Measurements from ENCODE around the gene PIH1D1. TPM values are rescaled to one million over a fixed set of nuclear protein-coding genes. Genes with fewer than 3 reads are reported as not detected.

Gene PIH1D1
- total RNA-seq, 1 experiment from 2014 or later: 153 TPM

DNA sequence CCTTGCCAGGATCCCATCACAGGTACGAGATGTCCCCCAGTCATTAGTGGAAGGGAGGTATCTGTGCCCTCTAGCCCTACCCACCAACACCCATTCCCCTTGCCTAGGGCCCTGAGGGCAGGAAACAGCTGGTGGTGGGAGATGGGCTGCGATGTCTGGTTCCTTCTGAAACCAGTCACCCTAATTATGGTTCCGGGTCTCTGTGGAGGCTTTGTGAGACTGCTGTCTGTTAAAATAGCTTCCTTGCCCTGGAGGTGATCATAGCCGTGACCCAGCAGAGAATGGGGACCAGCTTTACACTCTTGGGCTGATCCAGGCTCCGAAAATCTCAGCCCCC is 6.9 kb upstream of the PIH1D1 start (continued):
- TF ChIP-seq, protein P1, sequence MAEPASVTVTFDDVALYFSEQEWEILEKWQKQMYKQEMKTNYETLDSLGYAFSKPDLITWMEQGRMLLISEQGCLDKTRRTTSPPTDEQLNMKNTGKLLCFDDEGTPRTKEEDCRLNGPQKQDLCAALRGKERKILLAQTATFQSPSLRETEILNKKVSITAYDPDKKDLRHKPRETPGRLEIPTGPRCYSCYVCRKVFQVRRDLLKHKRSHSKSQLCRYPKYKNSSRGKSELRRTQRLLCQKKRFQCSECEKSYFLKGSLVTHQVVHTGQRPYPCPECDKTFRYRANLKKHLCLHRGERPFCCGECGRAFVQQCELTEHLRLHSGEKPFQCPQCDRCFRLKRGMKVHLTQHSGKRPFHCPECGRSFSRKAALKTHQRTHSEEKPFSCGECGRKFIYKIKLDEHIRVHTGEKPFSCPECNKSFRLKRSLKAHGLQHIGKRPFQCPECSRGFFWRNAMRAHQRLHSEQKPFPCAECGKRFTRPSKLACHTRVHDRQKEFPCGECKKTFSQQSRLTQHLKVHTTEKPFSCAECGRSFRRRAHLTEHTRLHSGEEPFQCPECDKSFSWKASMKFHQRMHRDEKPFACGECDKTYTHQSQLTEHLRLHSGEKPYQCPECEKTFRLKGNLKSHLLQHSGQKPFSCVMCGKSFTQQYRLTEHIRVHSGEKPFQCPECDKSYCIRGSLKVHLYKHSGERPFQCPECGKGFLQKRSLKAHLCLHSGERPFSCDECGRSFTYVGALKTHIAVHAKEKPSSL (CRISPR knock-in tag; conservative IDR thresholded peaks at IDR 0.05): no peak
- TF ChIP-seq, protein P2, sequence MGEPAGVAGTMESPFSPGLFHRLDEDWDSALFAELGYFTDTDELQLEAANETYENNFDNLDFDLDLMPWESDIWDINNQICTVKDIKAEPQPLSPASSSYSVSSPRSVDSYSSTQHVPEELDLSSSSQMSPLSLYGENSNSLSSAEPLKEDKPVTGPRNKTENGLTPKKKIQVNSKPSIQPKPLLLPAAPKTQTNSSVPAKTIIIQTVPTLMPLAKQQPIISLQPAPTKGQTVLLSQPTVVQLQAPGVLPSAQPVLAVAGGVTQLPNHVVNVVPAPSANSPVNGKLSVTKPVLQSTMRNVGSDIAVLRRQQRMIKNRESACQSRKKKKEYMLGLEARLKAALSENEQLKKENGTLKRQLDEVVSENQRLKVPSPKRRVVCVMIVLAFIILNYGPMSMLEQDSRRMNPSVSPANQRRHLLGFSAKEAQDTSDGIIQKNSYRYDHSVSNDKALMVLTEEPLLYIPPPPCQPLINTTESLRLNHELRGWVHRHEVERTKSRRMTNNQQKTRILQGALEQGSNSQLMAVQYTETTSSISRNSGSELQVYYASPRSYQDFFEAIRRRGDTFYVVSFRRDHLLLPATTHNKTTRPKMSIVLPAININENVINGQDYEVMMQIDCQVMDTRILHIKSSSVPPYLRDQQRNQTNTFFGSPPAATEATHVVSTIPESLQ (CRISPR knock-in tag; IDR thresholded peaks at IDR 0.05): no peak
- no peak for TF ChIP-seq MYBL2 (CRISPR knock-in tag; IDR thresholded peaks at IDR 0.05)
- no peak for TF ChIP-seq TEAD1 (CRISPR knock-in tag; IDR thresholded peaks at IDR 0.05)
- TF ChIP-seq CREM (CRISPR knock-in tag; IDR thresholded peaks at IDR 0.05): no peak
- TF ChIP-seq, protein P3, sequence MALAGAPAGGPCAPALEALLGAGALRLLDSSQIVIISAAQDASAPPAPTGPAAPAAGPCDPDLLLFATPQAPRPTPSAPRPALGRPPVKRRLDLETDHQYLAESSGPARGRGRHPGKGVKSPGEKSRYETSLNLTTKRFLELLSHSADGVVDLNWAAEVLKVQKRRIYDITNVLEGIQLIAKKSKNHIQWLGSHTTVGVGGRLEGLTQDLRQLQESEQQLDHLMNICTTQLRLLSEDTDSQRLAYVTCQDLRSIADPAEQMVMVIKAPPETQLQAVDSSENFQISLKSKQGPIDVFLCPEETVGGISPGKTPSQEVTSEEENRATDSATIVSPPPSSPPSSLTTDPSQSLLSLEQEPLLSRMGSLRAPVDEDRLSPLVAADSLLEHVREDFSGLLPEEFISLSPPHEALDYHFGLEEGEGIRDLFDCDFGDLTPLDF (CRISPR knock-in tag; IDR thresholded peaks at IDR 0.05): no peak
- TF ChIP-seq NFATC4 (CRISPR knock-in tag; IDR thresholded peaks at IDR 0.05): no peak
- no peak for TF ChIP-seq KAT7 (CRISPR knock-in tag; IDR thresholded peaks at IDR 0.05; ENCODE audit: borderline replicate concordance)

DNA sequence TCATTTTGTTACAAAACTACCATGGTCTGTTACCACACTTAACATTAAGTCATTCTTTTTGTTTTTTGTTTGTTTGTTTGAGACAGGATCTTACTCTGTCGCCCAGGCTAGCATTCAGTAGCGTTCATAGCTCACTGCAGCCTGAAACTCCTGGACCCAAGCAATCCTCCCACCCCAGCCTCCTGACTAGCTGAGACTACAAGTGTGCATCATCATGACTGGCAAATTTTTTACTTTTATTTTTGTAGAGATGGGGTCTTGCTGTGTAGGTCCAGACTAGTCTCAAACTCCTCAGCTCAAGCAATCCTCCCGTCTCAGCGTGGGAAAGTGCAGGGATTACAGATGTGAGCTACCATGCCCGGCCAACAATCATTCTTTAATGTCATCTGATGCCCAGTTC is 4.7 kb upstream of the PIH1D1 start:
- Mint-ChIP-seq H3K27ac (no peak overlapping the region), H3K9me3 (no peaks in the 10 kb centered on the region), H3K36me3 (peaks cover 22% of the 10 kb centered on the region), H3K4me1 (peaks cover 9% of the 10 kb centered on the region), H3K4me3 (no peak overlapping the region), H3K27me3 (ENCODE audit: low read depth) (no peaks in the 10 kb centered on the region)
- DNase-seq (ENCODE audit: low spot score) (no peak), ATAC-seq (no peak)
- POLR2A ChIA-PET: no interaction called here
- TF ChIP-seq FOXK1 (CRISPR knock-in tag; IDR thresholded peaks at IDR 0.05) (no peak), ELF4 (CRISPR knock-in tag; IDR thresholded peaks at IDR 0.05; ENCODE audit: low read depth) (no peak), TP53 (CRISPR knock-in tag; IDR thresholded peaks at IDR 0.05) (no peak), ZNF232 (CRISPR knock-in tag; IDR thresholded peaks at IDR 0.05) (no peak), NR2C2 (CRISPR knock-in tag; IDR thresholded peaks at IDR 0.05) (no peak), OVOL2 (CRISPR knock-in tag; IDR thresholded peaks at IDR 0.05; ENCODE audit: borderline replicate concordance) (no peak), FOXP1 (CRISPR knock-in tag; IDR thresholded peaks at IDR 0.05; ENCODE audit: borderline replicate concordance) (no peak), TEAD4 (CRISPR knock-in tag; IDR thresholded peaks at IDR 0.05) (no peak), TCF7 (CRISPR knock-in tag; IDR thresholded peaks at IDR 0.05; ENCODE audit: low read depth) (no peak)
- TF ChIP-seq, protein P4, sequence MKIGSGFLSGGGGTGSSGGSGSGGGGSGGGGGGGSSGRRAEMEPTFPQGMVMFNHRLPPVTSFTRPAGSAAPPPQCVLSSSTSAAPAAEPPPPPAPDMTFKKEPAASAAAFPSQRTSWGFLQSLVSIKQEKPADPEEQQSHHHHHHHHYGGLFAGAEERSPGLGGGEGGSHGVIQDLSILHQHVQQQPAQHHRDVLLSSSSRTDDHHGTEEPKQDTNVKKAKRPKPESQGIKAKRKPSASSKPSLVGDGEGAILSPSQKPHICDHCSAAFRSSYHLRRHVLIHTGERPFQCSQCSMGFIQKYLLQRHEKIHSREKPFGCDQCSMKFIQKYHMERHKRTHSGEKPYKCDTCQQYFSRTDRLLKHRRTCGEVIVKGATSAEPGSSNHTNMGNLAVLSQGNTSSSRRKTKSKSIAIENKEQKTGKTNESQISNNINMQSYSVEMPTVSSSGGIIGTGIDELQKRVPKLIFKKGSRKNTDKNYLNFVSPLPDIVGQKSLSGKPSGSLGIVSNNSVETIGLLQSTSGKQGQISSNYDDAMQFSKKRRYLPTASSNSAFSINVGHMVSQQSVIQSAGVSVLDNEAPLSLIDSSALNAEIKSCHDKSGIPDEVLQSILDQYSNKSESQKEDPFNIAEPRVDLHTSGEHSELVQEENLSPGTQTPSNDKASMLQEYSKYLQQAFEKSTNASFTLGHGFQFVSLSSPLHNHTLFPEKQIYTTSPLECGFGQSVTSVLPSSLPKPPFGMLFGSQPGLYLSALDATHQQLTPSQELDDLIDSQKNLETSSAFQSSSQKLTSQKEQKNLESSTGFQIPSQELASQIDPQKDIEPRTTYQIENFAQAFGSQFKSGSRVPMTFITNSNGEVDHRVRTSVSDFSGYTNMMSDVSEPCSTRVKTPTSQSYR (CRISPR knock-in tag; IDR thresholded peaks at IDR 0.05): no peak
- TF ChIP-seq, protein P5, sequence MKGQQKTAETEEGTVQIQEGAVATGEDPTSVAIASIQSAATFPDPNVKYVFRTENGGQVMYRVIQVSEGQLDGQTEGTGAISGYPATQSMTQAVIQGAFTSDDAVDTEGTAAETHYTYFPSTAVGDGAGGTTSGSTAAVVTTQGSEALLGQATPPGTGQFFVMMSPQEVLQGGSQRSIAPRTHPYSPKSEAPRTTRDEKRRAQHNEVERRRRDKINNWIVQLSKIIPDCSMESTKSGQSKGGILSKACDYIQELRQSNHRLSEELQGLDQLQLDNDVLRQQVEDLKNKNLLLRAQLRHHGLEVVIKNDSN (CRISPR knock-in tag; IDR thresholded peaks at IDR 0.05): no peak
- TF ChIP-seq, protein P6, sequence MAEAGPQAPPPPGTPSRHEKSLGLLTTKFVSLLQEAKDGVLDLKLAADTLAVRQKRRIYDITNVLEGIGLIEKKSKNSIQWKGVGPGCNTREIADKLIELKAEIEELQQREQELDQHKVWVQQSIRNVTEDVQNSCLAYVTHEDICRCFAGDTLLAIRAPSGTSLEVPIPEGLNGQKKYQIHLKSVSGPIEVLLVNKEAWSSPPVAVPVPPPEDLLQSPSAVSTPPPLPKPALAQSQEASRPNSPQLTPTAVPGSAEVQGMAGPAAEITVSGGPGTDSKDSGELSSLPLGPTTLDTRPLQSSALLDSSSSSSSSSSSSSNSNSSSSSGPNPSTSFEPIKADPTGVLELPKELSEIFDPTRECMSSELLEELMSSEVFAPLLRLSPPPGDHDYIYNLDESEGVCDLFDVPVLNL (CRISPR knock-in tag; IDR thresholded peaks at IDR 0.05; ENCODE audit: borderline replicate concordance, low read depth): no peak
- TF ChIP-seq, protein P7, sequence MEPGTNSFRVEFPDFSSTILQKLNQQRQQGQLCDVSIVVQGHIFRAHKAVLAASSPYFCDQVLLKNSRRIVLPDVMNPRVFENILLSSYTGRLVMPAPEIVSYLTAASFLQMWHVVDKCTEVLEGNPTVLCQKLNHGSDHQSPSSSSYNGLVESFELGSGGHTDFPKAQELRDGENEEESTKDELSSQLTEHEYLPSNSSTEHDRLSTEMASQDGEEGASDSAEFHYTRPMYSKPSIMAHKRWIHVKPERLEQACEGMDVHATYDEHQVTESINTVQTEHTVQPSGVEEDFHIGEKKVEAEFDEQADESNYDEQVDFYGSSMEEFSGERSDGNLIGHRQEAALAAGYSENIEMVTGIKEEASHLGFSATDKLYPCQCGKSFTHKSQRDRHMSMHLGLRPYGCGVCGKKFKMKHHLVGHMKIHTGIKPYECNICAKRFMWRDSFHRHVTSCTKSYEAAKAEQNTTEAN (CRISPR knock-in tag; IDR thresholded peaks at IDR 0.05): no peak
- TF ChIP-seq, protein P1 (CRISPR knock-in tag; conservative IDR thresholded peaks at IDR 0.05): no peak
- TF ChIP-seq, protein P8, sequence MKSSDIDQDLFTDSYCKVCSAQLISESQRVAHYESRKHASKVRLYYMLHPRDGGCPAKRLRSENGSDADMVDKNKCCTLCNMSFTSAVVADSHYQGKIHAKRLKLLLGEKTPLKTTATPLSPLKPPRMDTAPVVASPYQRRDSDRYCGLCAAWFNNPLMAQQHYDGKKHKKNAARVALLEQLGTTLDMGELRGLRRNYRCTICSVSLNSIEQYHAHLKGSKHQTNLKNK (CRISPR knock-in tag; IDR thresholded peaks at IDR 0.05): no peak
- CTCF ChIA-PET: interaction anchor here (0.5 to 1.1 kb wide), 2 partner anchors 14 to 231 kb away, joined by 3 read pairs; no protein-coding TSS in a partner anchor
